Measurements from ENCODE around the gene SNRPD3.

- TF ChIP-seq EZH2phosphoT487 (IDR thresholded peaks at IDR 0.05; ENCODE audit: borderline replicate concordance, low read depth) (no peak), FOSL2 (IDR thresholded peaks at IDR 0.05; ENCODE audit: borderline replicate concordance, low read depth) (no peak)
Observed at GRCh38 chr22:24564376-24565058, 8.7 kb downstream of the SNRPD3 start.
